Measurements from ENCODE around the gene HNF4A.

GRCh38 chr20:44475694-44476560 is 120.4 kb downstream of the HNF4A start, which contains the start of gene TTPAL:
- TF ChIP-seq CTCF (IDR thresholded peaks at IDR 0.05; ENCODE audit: low read depth, low read length) (peak; percentile 39), EZH2phosphoT487 (IDR thresholded peaks at IDR 0.05; ENCODE audit: low read depth) (no peak)
